K562 (cell line): ENCODE data around the gene STAM2.

ENCODE experiments used
- GABPA ChIP-seq: fragments of 200-800 bp; sonication (Bioruptor generic); conservative IDR thresholded peaks from 2 replicates; pipeline ENCODE4 v1.6.1; 2016; ENCODE audit warnings: low read depth, missing genetic modification characterization, missing compliant biosample characterization
- ILF3 ChIP-seq: fragments of 450-650 bp; IDR thresholded peaks from 2 replicates; pipeline ENCODE4 v1.6.1; 2018; ENCODE audit warnings: antibody characterized with exemption, mild to moderate bottlenecking, moderate library complexity, borderline replicate concordance
- NFRKB ChIP-seq: fragments of 450-650 bp; IDR thresholded peaks from 2 replicates; pipeline ENCODE4 v1.6.1; 2016; ENCODE audit warnings: low read depth
- SPI1 ChIP-seq: IDR thresholded peaks from 2 replicates; pipeline ENCODE4 v1.6.1; 2011; ENCODE audit warnings: low read depth, low read length, control low read depth, borderline replicate concordance
- YY1 ChIP-seq, 3 experiments: IDR thresholded peaks; 2 replicates each; pipeline ENCODE4 v1.6.1; 2011; ENCODE audit warnings: low read length in 2 of 3, mild to moderate bottlenecking in 2 of 3, moderate library complexity in 2 of 3, borderline replicate concordance in 1 of 3, control low read depth in 1 of 3, low read depth in 1 of 3; ENCODE audit not compliant: insufficient read depth in 3 of 3, insufficient replicate concordance in 2 of 3, control insufficient read depth in 1 of 3, insufficient read length in 1 of 3; ENCODE audit errors: extremely low read depth in 1 of 3
- ZBTB7A ChIP-seq: IDR thresholded peaks from 2 replicates; pipeline ENCODE4 v1.6.1; 2011; ENCODE audit warnings: low read depth, mild to moderate bottlenecking, low read length, moderate library complexity, borderline replicate concordance; ENCODE audit not compliant: control insufficient read depth
- ZNF785 ChIP-seq: fragments of 250-450 bp; sonication (Bioruptor Pico); IDR thresholded peaks from 2 replicates; pipeline ENCODE4 v1.4.0; 2020; ENCODE audit warnings: mild to moderate bottlenecking

DNA sequence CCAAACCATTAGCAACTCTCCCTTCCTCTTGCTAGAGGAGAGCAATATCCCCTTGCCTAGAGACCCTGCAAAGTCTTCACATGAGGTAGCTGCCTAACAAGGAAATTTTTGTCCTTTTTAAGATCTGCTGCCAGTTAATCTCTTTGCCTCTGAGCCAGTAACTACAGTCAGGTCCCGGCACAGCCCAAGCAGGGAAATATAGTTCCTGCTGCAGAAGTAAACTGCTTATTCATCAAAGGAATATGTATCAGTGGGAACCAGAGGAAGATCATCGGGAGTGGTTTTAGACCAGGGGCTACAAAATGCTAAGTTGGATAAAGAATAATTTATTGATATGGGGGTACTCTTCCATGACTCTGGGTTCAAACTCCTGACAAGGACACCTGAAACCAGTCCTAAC, 107.3 kb downstream of the STAM2 start:
- TF ChIP-seq NFRKB (no peak), GABPA (no peak), ZNF785 (CRISPR knock-in tag) (no peak), ZBTB7A (no peak), SPI1 (no peak), YY1 (IDR thresholded peaks at IDR 0.05; ENCODE audit: borderline replicate concordance in 1 of 3, control insufficient read depth in 1 of 3, extremely low read depth in 1 of 3, insufficient read depth in 3 of 3, insufficient read length in 1 of 3, insufficient replicate concordance in 2 of 3, low read depth in 1 of 3, low read length in 2 of 3) (no peak), ILF3 (no peak)
